H1 (cell line): ENCODE measurements around the gene SASS6. TPM values are rescaled to one million over a fixed set of nuclear protein-coding genes. Genes with fewer than 3 reads are reported as not detected.

ENCODE experiments used
- CTCF ChIA-PET: fragments of 300-600 bp; sonication (Branson Sonifier 250); formaldehyde crosslinking; loops from one replicate; lab custom pipeline; 2021; ENCODE audit not compliant: partially characterized antibody; lab: Charles Lee
- POLR2A ChIA-PET: fragments of 300-600 bp; sonication (Branson Sonifier 250); formaldehyde crosslinking; loops from one replicate; lab custom pipeline; 2021; ENCODE audit warnings: inconsistent platforms; ENCODE audit not compliant: partially characterized antibody; lab: Charles Lee
- DNase-seq, 2 experiments: peaks; one replicate each; pipeline versions ENCODE4 v3.0.0 to v3.0.0-alpha.2; 2010 to 2022; ENCODE audit warnings: low spot score in 2 of 2, low read depth in 1 of 2, mixed read lengths in 1 of 2
- FAIRE-seq: peaks from 2 replicates; lab custom pipeline; 2011; peaks lifted over from hg19 to GRCh38; lab: Jason Lieb, UNC
- H2AFZ ChIP-seq: 2 replicates; pipeline ENCODE4 v1.8.1; 2012; ENCODE audit warnings: low read length, inconsistent platforms
- H2AK5ac ChIP-seq: 2 replicates; pipeline ENCODE4 v1.6.1; 2013; ENCODE audit warnings: low read depth, low read length
- H2BK120ac ChIP-seq: replicated peaks from 2 replicates; pipeline ENCODE3; 2013; ENCODE audit warnings: low read depth, low read length, inconsistent platforms
- H2BK12ac ChIP-seq: 2 replicates; pipeline ENCODE4 v1.6.1; 2013; ENCODE audit warnings: low read depth, low read length
- H2BK15ac ChIP-seq: 2 replicates; pipeline ENCODE4 v1.6.1; 2013; ENCODE audit warnings: low read length
- H2BK20ac ChIP-seq: 2 replicates; pipeline ENCODE4 v1.6.1; 2013; ENCODE audit warnings: low read length
- H2BK5ac ChIP-seq: 2 replicates; pipeline ENCODE4 v1.6.1; 2013; ENCODE audit warnings: low read depth, low read length
- H3K14ac ChIP-seq: 2 replicates; pipeline ENCODE4 v1.6.1; 2013; ENCODE audit warnings: inconsistent platforms; ENCODE audit not compliant: insufficient read length
- H3K18ac ChIP-seq: 2 replicates; pipeline ENCODE4 v1.6.1; 2013; ENCODE audit warnings: low read length; ENCODE audit errors: extremely low read depth
- H3K23ac ChIP-seq: 2 replicates; pipeline ENCODE4 v1.6.1; 2013; ENCODE audit warnings: inconsistent platforms; ENCODE audit not compliant: insufficient read length
- H3K23me2 ChIP-seq: 2 replicates; pipeline ENCODE4 v1.6.1; 2013; ENCODE audit warnings: low read depth, low read length
- H3K27ac ChIP-seq: 2 replicates; pipeline ENCODE4 v1.6.1; 2011; ENCODE audit warnings: low read depth, low read length, inconsistent platforms
- H3K27me3 ChIP-seq, 4 experiments: replicated peaks in 1 of 4; 1 replicate in 1 of 4; 2 replicates in 3 of 4; pipeline versions ENCODE4 v1.6.1 to v1.8.1; 2011 to 2013; ENCODE audit warnings: low read length in 3 of 4, mild to moderate bottlenecking in 3 of 4, inconsistent platforms in 2 of 4, mixed read lengths in 2 of 4, moderate library complexity in 1 of 4; ENCODE audit not compliant: control insufficient read depth in 3 of 4, insufficient read depth in 3 of 4; ENCODE audit errors: extremely low read depth in 1 of 4
- H3K36me3 ChIP-seq, 4 experiments: 2 replicates each; pipeline versions ENCODE4 v1.6.1 to v1.8.1; 2011 to 2013; ENCODE audit warnings: mild to moderate bottlenecking in 4 of 4, low read length in 3 of 4, moderate library complexity in 2 of 4, control low read depth in 1 of 4, inconsistent platforms in 1 of 4; ENCODE audit not compliant: insufficient read depth in 4 of 4, control insufficient read depth in 2 of 4
- H3K4ac ChIP-seq: replicated peaks from 2 replicates; pipeline ENCODE3; 2013; ENCODE audit warnings: low read length, low read depth, mixed read lengths, inconsistent platforms; ENCODE audit not compliant: insufficient read length
- H3K4me1 ChIP-seq, 4 experiments: replicated peaks in 1 of 4; 1 replicate in 1 of 4; 2 replicates in 3 of 4; pipeline versions ENCODE4 v1.6.1 to v1.8.1; 2011 to 2013; ENCODE audit warnings: low read length in 3 of 4, inconsistent platforms in 2 of 4, mixed read lengths in 1 of 4; ENCODE audit not compliant: insufficient read depth in 4 of 4, control insufficient read depth in 3 of 4
- H3K4me2 ChIP-seq, 2 experiments: 2 replicates each; pipeline versions ENCODE4 v1.6.1 to v1.8.1; 2011 to 2013; ENCODE audit warnings: low read depth in 2 of 2, low read length in 2 of 2, control low read depth in 1 of 2, inconsistent platforms in 1 of 2, mild to moderate bottlenecking in 1 of 2; ENCODE audit not compliant: insufficient read depth in 1 of 2
- H3K4me3 ChIP-seq, 4 experiments: fragments of 200-600, 300-600 bp in 1 of 4; sonication (generic), shearing (Covaris generic), sonication (Bioruptor Twin) in 1 of 4; 2 replicates each; pipeline versions ENCODE4 v1.5.1 to v1.8.1; 2011 to 2016; ENCODE audit warnings: low read length in 4 of 4, low read depth in 3 of 4, control low read depth in 2 of 4, inconsistent platforms in 2 of 4, mild to moderate bottlenecking in 2 of 4, mixed read lengths in 1 of 4, moderate library complexity in 1 of 4; ENCODE audit not compliant: insufficient read depth in 2 of 4; ENCODE audit errors: extremely low read depth in 1 of 4
- H3K56ac ChIP-seq: replicated peaks from 2 replicates; pipeline ENCODE3; 2013; ENCODE audit warnings: low read depth, mild to moderate bottlenecking, mixed read lengths, low read length, inconsistent platforms; ENCODE audit not compliant: insufficient read length
- H3K79me1 ChIP-seq: 2 replicates; pipeline ENCODE4 v1.6.1; 2013; ENCODE audit warnings: low read depth, low read length, control low read depth
- H3K79me2 ChIP-seq, 2 experiments: 2 replicates each; pipeline versions ENCODE4 v1.6.1 to v1.8.1; 2012 to 2013; ENCODE audit warnings: low read length in 2 of 2, mild to moderate bottlenecking in 2 of 2, inconsistent platforms in 1 of 2; ENCODE audit not compliant: insufficient read depth in 2 of 2, control insufficient read depth in 1 of 2
- H3K9ac ChIP-seq, 4 experiments: replicated peaks in 1 of 4; 1 replicate in 1 of 4; 2 replicates in 3 of 4; pipeline versions ENCODE4 v1.6.1 to v1.8.1; 2011 to 2013; ENCODE audit warnings: low read depth in 3 of 4, low read length in 3 of 4, control low read depth in 2 of 4, mild to moderate bottlenecking in 2 of 4, moderate library complexity in 2 of 4, inconsistent platforms in 1 of 4; ENCODE audit errors: extremely low read depth in 1 of 4
- H3K9me3 ChIP-seq, 2 experiments: 2 replicates each; pipeline versions ENCODE4 v1.6.1 to v1.8.1; 2012 to 2013; ENCODE audit warnings: mild to moderate bottlenecking in 2 of 2, moderate library complexity in 2 of 2, control low read depth in 1 of 2, inconsistent platforms in 1 of 2, low read depth in 1 of 2, low read length in 1 of 2, mixed read lengths in 1 of 2; ENCODE audit not compliant: insufficient read depth in 2 of 2
- H4K20me1 ChIP-seq, 2 experiments: replicated peaks in 1 of 2; 2 replicates each; pipeline versions ENCODE3 to v1.8.1; 2011 to 2013; ENCODE audit warnings: inconsistent platforms in 2 of 2, low read length in 2 of 2, mild to moderate bottlenecking in 1 of 2; ENCODE audit not compliant: insufficient read depth in 2 of 2, control insufficient read depth in 1 of 2
- H4K5ac ChIP-seq: 2 replicates; pipeline ENCODE4 v1.6.1; 2013; ENCODE audit warnings: low read length, low read depth, mixed read lengths, inconsistent platforms; ENCODE audit not compliant: insufficient read length
- H4K8ac ChIP-seq: 2 replicates; pipeline ENCODE4 v1.8.0; 2013; ENCODE audit warnings: mild to moderate bottlenecking, moderate library complexity, low read length, inconsistent platforms; ENCODE audit not compliant: insufficient read depth; ENCODE audit errors: extremely low read depth
- H4K91ac ChIP-seq: replicated peaks from 2 replicates; pipeline ENCODE3; 2013; ENCODE audit warnings: low read length, mixed read lengths, inconsistent platforms; ENCODE audit not compliant: insufficient read length
- ASH2L ChIP-seq: fragments of 200-600, 300-600 bp; sonication (generic); IDR thresholded peaks from one replicate; pipeline ENCODE4 v1.7.1; 2017; ENCODE audit warnings: low read length
- CBX8 ChIP-seq: fragments of 300-800, 300-1000 bp; sonication (generic); IDR thresholded peaks from 2 replicates; pipeline ENCODE4 v1.7.1; 2016; ENCODE audit warnings: low read depth, low read length, borderline replicate concordance
- CHD1 ChIP-seq: IDR thresholded peaks from 2 replicates; pipeline ENCODE4 v1.6.1; 2012; ENCODE audit warnings: low read depth, low read length, improper control_type of control experiment
- KDM4A ChIP-seq: IDR thresholded peaks from one replicate; pipeline ENCODE4 v1.7.1; 2012; ENCODE audit warnings: low read depth, mild to moderate bottlenecking, moderate library complexity, low read length, inconsistent platforms; ENCODE audit not compliant: severe bottlenecking
- MAFK ChIP-seq: IDR thresholded peaks from 2 replicates; pipeline ENCODE4 v1.6.1; 2012; ENCODE audit warnings: low read depth, mild to moderate bottlenecking, improper control_type of control experiment, low read length
- SUZ12 ChIP-seq: fragments of 200-600 bp; sonication (generic); IDR thresholded peaks from 2 replicates; pipeline ENCODE4 v1.6.1; 2012; ENCODE audit warnings: mild to moderate bottlenecking, inconsistent platforms, low read length, moderate library complexity, mixed read lengths
- WGBS, 2 experiments: shearing (Covaris generic) in 1 of 2; methylation state at CpG; one replicate each; pipeline versions ENCODE4 v1.1.6 to v1.1.7; 2013 to 2015; ENCODE audit warnings: low lambda C conversion rate in 2 of 2, mixed read lengths in 2 of 2, inconsistent platforms in 1 of 2, low coverage in 1 of 2, missing lambda C conversion rate in 1 of 2; ENCODE audit not compliant: insufficient replicate concordance in 2 of 2, insufficient coverage in 1 of 2, insufficient read length in 1 of 2; ENCODE audit errors: extremely low coverage in 1 of 2, missing lambda C conversion rate in 1 of 2; 5-methylcytosine and 5-hydroxymethylcytosine counted together
- polyA plus RNA-seq, 7 experiments: library from polyadenylated mRNA; depleted of rRNA in 3 of 7; stranded (reverse) in 5 of 7; unstranded in 2 of 7; fragments of >200 nt in 5 of 7; fragments of 200-250 nt in 2 of 7; gene quantifications; 1 replicate in 5 of 7; 2 replicates in 1 of 7; 4 replicates in 1 of 7; pipeline versions ENCODE4 v1.2.1 to v1.2.3, GENCODE V29; 2011 to 2013; ENCODE audit warnings: missing spikeins in 2 of 7, mixed read lengths in 2 of 7
- total RNA-seq: library from RNA; stranded (reverse); fragmentation: NEBNext Ultra II Directional; extraction: Animal tissue kit (Norgen Biotek cat#: 25700); gene quantifications from 2 replicates; pipeline ENCODE4 v1.2.1, GENCODE V29; 2021
- TF ChIP-seq, protein P1 (sequence below): IDR thresholded peaks from 2 replicates; pipeline ENCODE4 v1.6.1; 2012; ENCODE audit warnings: low read length, inconsistent platforms

Gene SASS6
- total and polyA plus RNA-seq, 2 of the 8 experiments (the other 6 are each of a cell fraction or from before 2014, with no cell fraction given) = 1.2 to 13.8 TPM

DNA sequence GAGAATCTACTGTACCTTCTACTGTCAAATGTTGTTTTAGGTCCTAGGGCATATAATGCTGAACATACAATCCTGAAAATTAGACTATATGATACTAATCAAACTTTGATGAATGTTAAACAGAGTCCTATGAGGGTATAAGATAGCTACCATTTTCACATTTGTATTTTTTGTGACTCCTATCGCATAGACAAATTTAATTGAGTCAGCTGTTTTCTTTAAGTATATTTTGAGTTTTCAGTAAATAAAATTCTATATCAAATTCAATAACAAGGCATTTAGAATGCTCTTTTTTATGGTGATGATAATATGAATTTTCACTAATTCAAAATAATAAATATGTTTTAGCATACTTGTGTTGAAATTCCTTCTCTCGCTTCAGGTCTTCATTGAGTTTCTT lies 35.3 kb upstream of the SASS6 start:
- Histone ChIP-seq H4K20me1 (no peaks in the 10 kb centered on the region), H4K91ac (no peak overlapping the region), H3K14ac (no peak overlapping the region), H3K9ac (no peak overlapping the region), H3K9me3 (no peaks in the 10 kb centered on the region), H3K18ac (no peak overlapping the region), H3K27ac (no peak overlapping the region), H3K4ac (no peak overlapping the region), H2BK120ac (no peak overlapping the region), H2AK5ac (no peak overlapping the region), H2BK12ac (no peak overlapping the region), H3K56ac (no peak overlapping the region), H2BK20ac (no peak overlapping the region), H4K5ac (no peak overlapping the region), H3K4me2 (no peak overlapping the region), H2BK5ac (no peak overlapping the region), H3K23me2 (no peaks in the 10 kb centered on the region), H3K79me1 (no peaks in the 10 kb centered on the region), H3K4me3 (no peak overlapping the region), H3K27me3 (no peaks in the 10 kb centered on the region), H4K8ac (no peak overlapping the region), H3K23ac (no peak overlapping the region), H3K79me2 (no peaks in the 10 kb centered on the region), H2AFZ (no peak overlapping the region), H3K4me1 (no peaks in the 10 kb centered on the region), H2BK15ac (no peak overlapping the region), H3K36me3 (no peaks in the 10 kb centered on the region)
- ChIA-PET POLR2A (no interaction called here), CTCF (interaction anchor here (0.5 to 1.1 kb wide), 2 partner anchors 292 to 591 kb away, joined by 3 to 4 read pairs; no protein-coding TSS in a partner anchor)
- DNase-seq (no peak), FAIRE-seq (no peak)
- WGBS, 2 experiments = 97% methylated on average over 2 of the region's 2 CpGs; no CpG with 5 or more reads in 1 of the 2 experiments
- TF ChIP-seq SUZ12 (no peak), MAFK (no peak), CHD1 (no peak), KDM4A (no peak), CBX8 (no peak), ASH2L (no peak)
- TF ChIP-seq, protein P1, sequence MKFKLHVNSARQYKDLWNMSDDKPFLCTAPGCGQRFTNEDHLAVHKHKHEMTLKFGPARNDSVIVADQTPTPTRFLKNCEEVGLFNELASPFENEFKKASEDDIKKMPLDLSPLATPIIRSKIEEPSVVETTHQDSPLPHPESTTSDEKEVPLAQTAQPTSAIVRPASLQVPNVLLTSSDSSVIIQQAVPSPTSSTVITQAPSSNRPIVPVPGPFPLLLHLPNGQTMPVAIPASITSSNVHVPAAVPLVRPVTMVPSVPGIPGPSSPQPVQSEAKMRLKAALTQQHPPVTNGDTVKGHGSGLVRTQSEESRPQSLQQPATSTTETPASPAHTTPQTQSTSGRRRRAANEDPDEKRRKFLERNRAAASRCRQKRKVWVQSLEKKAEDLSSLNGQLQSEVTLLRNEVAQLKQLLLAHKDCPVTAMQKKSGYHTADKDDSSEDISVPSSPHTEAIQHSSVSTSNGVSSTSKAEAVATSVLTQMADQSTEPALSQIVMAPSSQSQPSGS = no peak
